GM12872 (cell line): ENCODE results near the gene ATP8A1.

Experiments used
- CTCF ChIP-seq: IDR thresholded peaks from 3 replicates; pipeline ENCODE4 v1.5.1; 2011; ENCODE audit warnings: low read depth, mild to moderate bottlenecking, low read length, moderate library complexity; ENCODE audit not compliant: insufficient read depth

Gene ATP8A1

GRCh38 chr4:42398171-42398870, 258.6 kb downstream of the ATP8A1 start:
- TF ChIP-seq CTCF, result 0 out of 3 replicates have a peak, but pooled peaks have one; percentile 11

GRCh38 chr4:42397635-42398170, 259.2 kb downstream of the ATP8A1 start:
- no peak for TF ChIP-seq CTCF

GRCh38 chr4:42396752-42397634, 259.9 kb downstream of the ATP8A1 start, which contains the start of gene SHISA3:
SHISA3 (plus strand) TSS chr4:42397488; CDS start chr4:42398057, 569 bp downstream.
- TF ChIP-seq CTCF, result no peak

- no peak for TF ChIP-seq CTCF
These were observed 260.5 kb downstream of the ATP8A1 start for GRCh38 chr4:42396361-42396751.

GRCh38 chr4:42395595-42395994, 261.3 kb downstream of the ATP8A1 start:
- no peak for TF ChIP-seq CTCF

GRCh38 chr4:42392436-42392835, 264.5 kb downstream of the ATP8A1 start:
- TF ChIP-seq CTCF, result no peak

GRCh38 chr4:42391981-42392380, 264.9 kb downstream of the ATP8A1 start:
- TF ChIP-seq CTCF, result no peak
